Activated naive CD8-positive, alpha-beta T cell treated with anti-CD3 and anti-CD28 coated beads, Interleukin-2, amount 50 U/mL, for 24 hours (primary cell): ENCODE measurements around the gene PTPRN2.
"Not testable (repeated sequence)": the region's sequence is repeated elsewhere in the genome, so short reads cannot be mapped to it uniquely, and the experiment has no call there.

Source experiments
- ATAC-seq: fragments of 150-1000 bp; cut with Tn5 transposase; one replicate; pipeline ENCODE4 v1.10.0; 2021
- DNase-seq: peaks from one replicate; pipeline ENCODE4 v3.0.0; 2021
- H3K27ac Mint-ChIP-seq: one replicate; pipeline ENCODE4 v1.8.0; 2021; ENCODE audit warnings: mild to moderate bottlenecking, mixed read lengths
- H3K27me3 Mint-ChIP-seq: one replicate; pipeline ENCODE4 v1.8.0; 2021; ENCODE audit warnings: mixed read lengths
- H3K36me3 Mint-ChIP-seq: one replicate; pipeline ENCODE4 v1.8.0; 2021; ENCODE audit warnings: low read depth, mixed read lengths
- H3K4me1 Mint-ChIP-seq: one replicate; pipeline ENCODE4 v1.8.0; 2021; ENCODE audit warnings: mixed read lengths
- H3K4me3 Mint-ChIP-seq: one replicate; pipeline ENCODE4 v1.8.0; 2021; ENCODE audit warnings: mild to moderate bottlenecking, moderate library complexity, mixed read lengths
- H3K9me3 Mint-ChIP-seq: one replicate; pipeline ENCODE4 v1.8.0; 2021; ENCODE audit warnings: mixed read lengths

PTPRN2 gene

GRCh38 chr7:158348039-158348438 lies 239.6 kb downstream of the PTPRN2 start:
- H3K27ac Mint-ChIP-seq = not testable (repeated sequence)

GRCh38 chr7:158345731-158346130 lies 241.9 kb downstream of the PTPRN2 start:
- H3K4me3 Mint-ChIP-seq = no peak overlapping the region
- H3K36me3 Mint-ChIP-seq = peaks cover 5% of the 10 kb centered on the region
- H3K27me3 Mint-ChIP-seq = no peaks in the 10 kb centered on the region
- peaks cover 22% of the 10 kb centered on the region for H3K9me3 Mint-ChIP-seq
- no peak overlapping the region for H3K27ac Mint-ChIP-seq
- no peak for ATAC-seq
- H3K4me1 Mint-ChIP-seq = no peaks in the 10 kb centered on the region
- DNase-seq = no peak

More at GRCh38 chr7:158348039-158348438, 239.6 kb downstream of the PTPRN2 start:
- not testable (repeated sequence) for H3K27me3 Mint-ChIP-seq, H3K4me1 Mint-ChIP-seq, H3K4me3 Mint-ChIP-seq, ATAC-seq, H3K36me3 Mint-ChIP-seq, DNase-seq, H3K9me3 Mint-ChIP-seq

GRCh38 chr7:158344706-158345300 lies 242.8 kb downstream of the PTPRN2 start:
- DNase-seq (no peak), ATAC-seq (no peak)

GRCh38 chr7:158343936-158344455 lies 243.6 kb downstream of the PTPRN2 start:
- DNase-seq (no peak), ATAC-seq (no peak)
- Mint-ChIP-seq H3K4me3 (no peak overlapping the region), H3K36me3 (peaks cover 5% of the 10 kb centered on the region), H3K9me3 (peaks cover 22% of the 10 kb centered on the region), H3K4me1 (no peaks in the 10 kb centered on the region), H3K27ac (no peak overlapping the region), H3K27me3 (no peaks in the 10 kb centered on the region)

More at GRCh38 chr7:158344706-158345300, 242.8 kb downstream of the PTPRN2 start:
- H3K27ac Mint-ChIP-seq = no peak overlapping the region
- no peak overlapping the region for H3K4me3 Mint-ChIP-seq
- peaks cover 5% of the 10 kb centered on the region for H3K36me3 Mint-ChIP-seq
- H3K27me3 Mint-ChIP-seq = no peaks in the 10 kb centered on the region
- peaks cover 22% of the 10 kb centered on the region for H3K9me3 Mint-ChIP-seq
- H3K4me1 Mint-ChIP-seq = no peaks in the 10 kb centered on the region

- no peaks in the 10 kb centered on the region for H3K4me1 Mint-ChIP-seq
- ATAC-seq = no peak
- H3K36me3 Mint-ChIP-seq = peaks cover 5% of the 10 kb centered on the region
- no peak overlapping the region for H3K4me3 Mint-ChIP-seq
- no peak overlapping the region for H3K27ac Mint-ChIP-seq
- DNase-seq = no peak
- H3K9me3 Mint-ChIP-seq = peaks cover 22% of the 10 kb centered on the region
- H3K27me3 Mint-ChIP-seq = no peaks in the 10 kb centered on the region
Measured at GRCh38 chr7:158343526-158343925, 244.1 kb downstream of the PTPRN2 start.

GRCh38 chr7:158341097-158341496 lies 246.5 kb downstream of the PTPRN2 start:
- ATAC-seq = not testable (repeated sequence)

GRCh38 chr7:158336952-158337351 lies 250.7 kb downstream of the PTPRN2 start:
- DNase-seq, ATAC-seq, H3K4me3 Mint-ChIP-seq, H3K27me3 Mint-ChIP-seq, H3K4me1 Mint-ChIP-seq, H3K27ac Mint-ChIP-seq: not testable (repeated sequence)
- H3K36me3 Mint-ChIP-seq = peaks cover 16% of the 10 kb centered on the region
- H3K9me3 Mint-ChIP-seq = peaks cover 29% of the 10 kb centered on the region

More at GRCh38 chr7:158341097-158341496, 246.5 kb downstream of the PTPRN2 start:
- H3K4me1 Mint-ChIP-seq, DNase-seq, H3K4me3 Mint-ChIP-seq, H3K27ac Mint-ChIP-seq, H3K27me3 Mint-ChIP-seq, H3K36me3 Mint-ChIP-seq: not testable (repeated sequence)
- H3K9me3 Mint-ChIP-seq = peaks cover 27% of the 10 kb centered on the region

- DNase-seq, ATAC-seq, H3K4me3 Mint-ChIP-seq, H3K4me1 Mint-ChIP-seq, H3K27me3 Mint-ChIP-seq: not testable (repeated sequence)
- Mint-ChIP-seq H3K27ac (peak overlapping the region; percentile 26), H3K36me3 (peaks cover 15% of the 10 kb centered on the region), H3K9me3 (peaks cover 35% of the 10 kb centered on the region)
Measured at GRCh38 chr7:158332516-158332915, 255.1 kb downstream of the PTPRN2 start.

GRCh38 chr7:158331826-158332450 lies 255.7 kb downstream of the PTPRN2 start:
- H3K4me1 Mint-ChIP-seq, H3K4me3 Mint-ChIP-seq, ATAC-seq, DNase-seq, H3K27me3 Mint-ChIP-seq: not testable (repeated sequence)
- Mint-ChIP-seq H3K27ac (peak overlapping the region; percentile 37), H3K9me3 (peaks cover 37% of the 10 kb centered on the region), H3K36me3 (peaks cover 15% of the 10 kb centered on the region)

- Mint-ChIP-seq H3K27me3 (no peaks in the 10 kb centered on the region), H3K4me3 (no peak overlapping the region), H3K4me1 (peaks cover 9% of the 10 kb centered on the region), H3K36me3 (peaks cover 15% of the 10 kb centered on the region), H3K9me3 (peaks cover 43% of the 10 kb centered on the region), H3K27ac (no peak overlapping the region)
- no peak for ATAC-seq
- no peak for DNase-seq
Measured at GRCh38 chr7:158329686-158330085, 257.9 kb downstream of the PTPRN2 start.

- no peak overlapping the region for H3K4me3 Mint-ChIP-seq
- H3K27me3 Mint-ChIP-seq = no peaks in the 10 kb centered on the region
- peaks cover 9% of the 10 kb centered on the region for H3K4me1 Mint-ChIP-seq
Measured at GRCh38 chr7:158329014-158329610, 258.5 kb downstream of the PTPRN2 start.

GRCh38 chr7:158328376-158329013 lies 259.1 kb downstream of the PTPRN2 start:
- ATAC-seq (no peak), DNase-seq (no peak)
- Mint-ChIP-seq H3K27ac (no peak overlapping the region), H3K36me3 (peaks cover 13% of the 10 kb centered on the region), H3K9me3 (peaks cover 41% of the 10 kb centered on the region), H3K4me1 (peaks cover 9% of the 10 kb centered on the region), H3K4me3 (no peak overlapping the region), H3K27me3 (no peaks in the 10 kb centered on the region)

More at GRCh38 chr7:158329014-158329610, 258.5 kb downstream of the PTPRN2 start:
- H3K36me3 Mint-ChIP-seq = peaks cover 15% of the 10 kb centered on the region
- ATAC-seq (no peak), DNase-seq (no peak)
- peaks cover 43% of the 10 kb centered on the region for H3K9me3 Mint-ChIP-seq
- no peak overlapping the region for H3K27ac Mint-ChIP-seq

GRCh38 chr7:158327571-158328180 lies 259.9 kb downstream of the PTPRN2 start:
- peaks cover 36% of the 10 kb centered on the region for H3K9me3 Mint-ChIP-seq
- H3K27ac Mint-ChIP-seq = no peak overlapping the region
- H3K36me3 Mint-ChIP-seq = peaks cover 9% of the 10 kb centered on the region
- H3K4me3 Mint-ChIP-seq = no peak overlapping the region
- H3K4me1 Mint-ChIP-seq = peaks cover 6% of the 10 kb centered on the region
- no peak for DNase-seq
- ATAC-seq = no peak
- H3K27me3 Mint-ChIP-seq = no peaks in the 10 kb centered on the region

- peaks cover 30% of the 10 kb centered on the region for H3K9me3 Mint-ChIP-seq
- ATAC-seq (no peak), DNase-seq (no peak)
- H3K4me1 Mint-ChIP-seq = peaks cover 2% of the 10 kb centered on the region
- no peaks in the 10 kb centered on the region for H3K27me3 Mint-ChIP-seq
- H3K36me3 Mint-ChIP-seq = peaks cover 5% of the 10 kb centered on the region
- H3K4me3 Mint-ChIP-seq = no peak overlapping the region
- H3K27ac Mint-ChIP-seq = no peak overlapping the region
Measured at GRCh38 chr7:158327012-158327411, 260.6 kb downstream of the PTPRN2 start.
